SKM-1 (cell line): ENCODE data around the gene ZC3H13.
A peak's percentile ranks its signal among the peaks of the same experiment; 100 is the strongest.

ENCODE experiments used
- DNase-seq: peaks from one replicate; lab custom pipeline; 2025; ENCODE audit not compliant: unreplicated experiment; lab: John Stamatoyannopoulos, UW

Gene ZC3H13

GRCh38 chr13:45941261-45941660 is 111.3 kb downstream of the ZC3H13 start:
- no peak for DNase-seq

GRCh38 chr13:45940061-45940460 is 112.5 kb downstream of the ZC3H13 start:
- DNase-seq, result no peak

DNA sequence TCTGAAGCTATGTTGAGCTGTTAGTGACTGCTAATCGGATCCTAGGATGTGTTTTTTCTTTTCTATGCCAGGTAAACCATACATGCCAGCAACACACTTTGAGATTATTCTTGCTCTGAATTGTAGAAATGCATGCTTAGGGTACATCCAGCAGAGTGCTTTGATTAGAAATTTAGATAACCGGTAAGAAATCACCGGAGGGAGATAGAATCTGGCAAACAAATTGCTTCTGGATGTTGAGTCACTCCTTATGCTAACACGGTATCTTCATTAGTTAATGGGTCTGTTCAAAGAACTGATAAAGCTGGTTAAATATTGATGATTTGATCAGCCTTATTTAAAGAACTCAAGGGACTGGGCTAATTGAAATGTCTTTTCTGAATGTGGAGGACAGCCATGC is 115.9 kb downstream of the ZC3H13 start:
- no peak for DNase-seq

DNA sequence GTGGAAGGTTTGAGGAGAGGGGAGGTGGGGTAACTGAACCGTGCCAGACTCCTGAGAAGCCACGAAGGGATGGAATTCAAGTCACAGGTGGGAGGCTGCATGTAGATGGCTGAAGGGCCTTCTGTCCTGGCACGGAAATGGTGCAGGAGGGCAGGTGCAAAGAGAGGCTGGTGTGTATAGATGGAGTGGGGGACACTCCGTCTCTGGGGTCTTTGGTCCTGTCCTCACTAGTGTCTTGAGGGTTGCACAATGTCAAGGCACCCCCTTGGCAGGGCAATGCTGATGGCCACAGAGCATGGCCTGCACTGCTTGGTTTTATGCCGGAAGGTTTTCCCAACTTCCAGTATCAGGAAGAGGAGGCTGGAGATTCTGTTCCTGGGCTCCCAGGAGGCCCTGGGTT is 118.3 kb downstream of the ZC3H13 start:
- no peak for DNase-seq

DNA sequence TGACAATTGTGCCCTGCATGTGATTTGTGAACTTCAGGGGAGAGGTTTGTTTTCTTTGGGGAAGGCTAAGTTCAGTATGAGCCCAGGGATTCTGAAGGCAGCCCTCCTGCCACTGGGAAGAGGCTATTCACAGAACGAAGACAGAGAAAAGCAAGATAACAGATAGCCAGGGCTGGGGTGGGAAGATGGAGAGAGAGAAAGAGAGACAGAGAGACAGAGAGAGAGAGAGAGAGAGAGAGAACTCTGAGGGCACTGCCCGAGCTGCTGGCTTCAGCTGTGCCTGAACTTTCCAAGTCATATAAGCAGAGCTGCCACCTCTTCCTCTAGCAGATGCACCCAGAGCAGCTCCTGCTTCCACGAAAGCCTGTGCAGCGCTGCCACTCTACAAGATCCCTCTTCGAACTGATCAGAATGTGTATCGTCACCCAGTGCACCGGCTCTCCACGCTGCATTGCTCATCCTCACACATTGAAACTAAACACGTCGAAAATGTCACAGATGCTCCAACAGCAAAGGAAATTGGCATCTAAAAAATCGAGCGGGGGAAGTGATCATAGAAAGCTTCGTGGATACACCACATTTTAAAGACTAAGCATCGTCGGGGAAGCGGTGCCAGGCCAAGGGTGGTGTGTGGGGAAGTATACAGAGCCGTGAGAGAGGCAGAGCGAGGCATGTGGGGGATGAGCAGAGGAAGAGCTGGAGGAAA is 119.2 kb downstream of the ZC3H13 start:
- DNase-seq, result no peak

GRCh38 chr13:45932676-45933075 is 119.9 kb downstream of the ZC3H13 start:
- peak; percentile 83 for DNase-seq

- no peak for DNase-seq
Observed at GRCh38 chr13:45932172-45932571, 120.4 kb downstream of the ZC3H13 start.

- DNase-seq, result no peak
Observed at GRCh38 chr13:45931211-45931610, 121.3 kb downstream of the ZC3H13 start.

DNA sequence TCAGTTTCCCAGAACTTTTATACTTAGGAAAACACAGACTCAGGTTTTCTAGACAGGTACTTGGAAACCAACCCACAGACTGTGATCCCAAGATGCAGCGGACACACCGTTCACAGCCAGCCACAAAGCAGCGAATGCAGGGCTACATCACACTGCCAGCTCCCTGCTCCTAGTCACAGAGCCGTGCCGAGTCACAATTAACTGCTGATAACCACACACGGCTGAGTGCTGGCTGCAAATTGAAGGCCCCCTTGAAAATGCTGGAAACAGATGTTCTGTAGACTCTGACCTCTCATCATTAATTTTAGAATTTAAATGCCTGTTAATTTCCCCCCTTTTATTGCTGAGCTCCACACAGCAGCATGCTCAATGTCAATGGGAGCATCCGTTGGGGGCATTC is 122.4 kb downstream of the ZC3H13 start:
- no peak for DNase-seq

GRCh38 chr13:45928843-45929242 is 123.7 kb downstream of the ZC3H13 start:
- no peak for DNase-seq

DNA sequence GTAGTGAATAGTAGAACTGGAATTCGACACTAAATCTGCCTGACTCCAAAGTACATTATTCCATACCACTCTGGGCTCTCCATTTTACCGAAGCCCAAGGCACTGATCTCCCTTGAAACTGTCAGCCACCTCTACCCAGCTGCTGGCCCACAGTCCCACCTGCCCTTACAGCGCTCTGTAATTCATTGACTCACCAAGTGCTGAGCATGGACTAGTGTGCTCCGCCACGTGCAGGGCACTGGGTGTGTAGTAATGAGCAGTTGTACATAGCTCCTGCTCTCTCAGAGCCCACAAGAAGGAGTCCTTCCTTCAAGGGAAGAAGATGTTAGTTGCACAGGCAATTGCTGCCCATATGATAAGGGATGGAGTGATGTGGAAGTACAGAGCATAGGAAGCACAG is 124.4 kb downstream of the ZC3H13 start:
- DNase-seq, result no peak

DNA sequence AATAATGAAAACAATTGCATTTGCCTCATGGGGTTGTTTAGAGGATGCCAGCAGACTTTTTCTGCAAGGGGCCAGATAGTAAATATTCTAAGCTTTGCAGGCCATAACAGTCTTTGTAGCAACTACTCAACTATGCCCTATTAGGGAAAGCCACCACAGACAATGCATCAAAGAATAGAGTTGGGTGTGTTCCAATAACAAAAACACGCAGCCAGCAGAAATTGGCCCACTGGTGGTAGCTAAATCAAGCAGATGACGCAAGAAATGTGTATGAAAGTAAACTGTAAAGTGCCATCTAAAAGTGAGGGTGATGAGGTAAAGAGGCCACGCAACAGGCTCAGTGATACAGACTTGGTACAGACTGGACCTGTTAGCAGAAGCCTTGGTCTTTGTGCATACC is 125.8 kb downstream of the ZC3H13 start:
- no peak for DNase-seq

DNA sequence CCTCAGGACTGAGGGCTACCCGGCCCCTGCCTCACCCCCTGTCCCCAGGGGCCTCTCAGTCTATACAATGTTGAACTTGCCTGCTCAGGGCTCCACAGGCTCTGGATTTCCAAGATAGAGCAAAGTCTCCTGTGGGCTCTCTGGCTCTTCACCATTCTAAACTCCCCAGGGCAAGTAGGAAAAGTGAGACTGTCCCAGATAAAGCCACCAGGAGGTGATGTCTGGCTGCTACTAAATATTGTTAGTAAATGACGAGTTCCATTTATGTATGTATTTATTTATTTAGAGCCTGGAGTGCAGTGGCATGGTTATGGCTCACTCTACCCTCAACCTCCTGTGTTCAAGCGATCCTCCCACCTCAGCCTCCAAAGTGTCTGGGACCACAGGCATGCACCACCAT is 127.4 kb downstream of the ZC3H13 start:
- no peak for DNase-seq

DNA sequence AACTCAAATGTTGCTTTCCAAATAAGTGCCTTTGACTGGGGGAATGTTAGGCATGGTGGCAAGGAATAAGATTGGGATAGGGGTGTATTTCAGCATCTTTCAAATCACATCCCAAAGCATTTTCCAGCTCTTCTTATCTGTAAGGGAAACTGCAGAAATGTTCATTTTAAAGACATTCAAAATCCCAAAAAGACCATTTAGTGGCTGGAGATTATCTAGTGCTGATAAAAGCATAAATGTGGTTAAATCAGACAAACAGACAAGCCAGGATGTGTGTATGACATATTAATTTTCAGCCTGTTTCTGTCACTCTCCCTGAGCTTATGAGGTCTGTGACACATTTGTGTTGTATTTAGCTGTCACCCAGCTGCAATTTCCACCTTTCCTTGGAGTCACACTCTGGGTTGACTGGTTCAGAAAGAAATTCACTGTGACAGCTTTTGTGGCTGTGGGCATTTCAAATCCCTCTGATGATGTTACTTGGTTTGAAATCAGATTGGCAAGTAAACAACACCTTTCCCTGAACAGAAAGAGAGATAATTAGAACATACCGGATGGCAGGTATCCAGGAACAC is 131.3 kb downstream of the ZC3H13 start:
- no peak for DNase-seq

DNA sequence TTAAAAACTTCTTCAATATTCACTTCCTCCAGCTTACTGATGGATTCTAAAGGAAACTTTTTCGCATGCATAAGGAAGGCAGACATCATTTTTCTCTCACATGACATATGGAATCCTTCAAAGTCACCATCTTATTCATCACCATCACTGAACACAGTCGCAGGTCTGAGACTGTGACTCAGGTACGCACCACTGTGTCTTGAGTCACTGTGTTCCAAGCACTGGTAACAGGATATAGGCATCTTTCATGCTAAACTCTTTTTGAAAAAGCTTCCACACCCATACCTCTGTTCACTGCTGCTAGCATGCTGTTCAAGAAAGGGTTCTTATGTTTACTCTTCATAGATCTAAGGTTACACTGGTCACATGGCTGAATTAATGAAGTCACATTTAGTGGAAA is 133.9 kb downstream of the ZC3H13 start:
- no peak for DNase-seq

GRCh38 chr13:45917019-45917418 is 135.5 kb downstream of the ZC3H13 start:
- no peak for DNase-seq

- DNase-seq, result no peak
Observed at GRCh38 chr13:45915686-45916439, 136.7 kb downstream of the ZC3H13 start.

DNA sequence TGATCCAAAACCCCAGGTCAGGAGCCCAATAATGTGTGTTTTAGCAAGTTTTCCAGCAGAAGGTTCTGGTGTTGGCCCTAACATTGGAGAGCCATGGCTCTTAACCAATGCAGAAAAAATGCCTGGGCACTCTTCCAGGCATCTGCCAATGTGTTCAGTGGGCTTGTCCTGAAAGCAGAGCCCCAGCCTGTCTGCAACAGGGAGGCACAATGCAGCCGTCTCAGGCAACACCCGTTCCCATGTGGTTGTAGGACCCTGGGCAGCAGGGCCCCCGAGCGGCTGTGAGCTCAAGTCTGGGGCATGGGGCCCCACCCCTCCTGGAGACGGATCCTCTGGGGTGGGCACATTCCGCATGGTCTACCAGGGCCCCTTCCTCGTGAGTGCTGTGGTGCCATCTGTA is 142.9 kb downstream of the ZC3H13 start:
- DNase-seq, result no peak

GRCh38 chr13:45909089-45909488 is 143.5 kb downstream of the ZC3H13 start:
- DNase-seq, result no peak

- DNase-seq, result no peak
Observed at GRCh38 chr13:45907503-45907902, 145.0 kb downstream of the ZC3H13 start.
